HepG2 (cell line): Measurements from ENCODE around the gene ARHGAP15. TPM values are rescaled to one million over a fixed set of nuclear protein-coding genes. Genes with fewer than 3 reads are reported as not detected.

Experiments used
- ATAC-seq: fragments of 200-7000 bp; cut with Tn5 transposase; 3 replicates; pipeline ENCODE4 v1.9.1; 2020; ENCODE audit warnings: mild to moderate bottlenecking, moderate library complexity
- BruUV-seq: library from RNA; stranded (reverse); fragments of 400-500 nt; replicated peaks from 2 replicates; lab custom pipeline; 2021; lab: Mats Ljungman, UMichigan
- CTCF ChIA-PET: fragments of 300-600 bp; formaldehyde crosslinking; extraction: SDS; loops from one replicate; lab custom pipeline; 2021; ENCODE audit warnings: low total read pairs, inconsistent platforms, low intra/inter-chr PET ratio; lab: Yijun Ruan, JAX
- POLR2A ChIA-PET: fragments of 350-600 bp; sonication (Branson Sonifier 250); formaldehyde crosslinking; loops from one replicate; lab custom pipeline; 2020; ENCODE audit warnings: antibody characterized with exemption, inconsistent platforms; lab: Yijun Ruan, JAX
- DNase-seq: peaks from one replicate; pipeline ENCODE4 v3.0.0-alpha.2; 2015; ENCODE audit warnings: low spot score
- FAIRE-seq: peaks from 3 replicates; lab custom pipeline; 2011; peaks lifted over from hg19 to GRCh38; lab: Jason Lieb, UNC
- H2AFZ ChIP-seq: one replicate; pipeline ENCODE4 v1.6.1; 2011; ENCODE audit warnings: low read length, inconsistent platforms
- H3K27ac ChIP-seq: fragments of 300-600 bp; 3 replicates; pipeline ENCODE4 v1.8.0; 2011; ENCODE audit warnings: mixed run types, mild to moderate bottlenecking, mixed read lengths, low read length, inconsistent platforms; ENCODE audit not compliant: insufficient read depth; ENCODE audit errors: extremely low read length
- H3K27me3 ChIP-seq, 2 experiments: fragments of 200-600 bp in 1 of 2; 2 replicates in 1 of 2; 3 replicates in 1 of 2; pipeline versions ENCODE4 v1.6.0 to v1.8.0; 2011; ENCODE audit warnings: low read length in 2 of 2, mild to moderate bottlenecking in 2 of 2, moderate library complexity in 2 of 2, inconsistent platforms in 1 of 2; ENCODE audit not compliant: insufficient read depth in 2 of 2, control insufficient read depth in 1 of 2
- H3K36me3 ChIP-seq, 2 experiments: fragments of 200-600 bp in 1 of 2; replicated peaks in 1 of 2; 2 replicates in 1 of 2; 3 replicates in 1 of 2; pipeline versions ENCODE4 v1.5.1 to v1.8.0; 2011; ENCODE audit warnings: low read length in 2 of 2, inconsistent platforms in 1 of 2; ENCODE audit not compliant: insufficient read depth in 2 of 2, control insufficient read depth in 1 of 2
- H3K4me1 ChIP-seq: 2 replicates; pipeline ENCODE4 v1.5.1; 2012; ENCODE audit warnings: low read length, inconsistent platforms; ENCODE audit not compliant: insufficient read depth
- H3K4me2 ChIP-seq: 2 replicates; pipeline ENCODE4 v1.6.0; 2011; ENCODE audit warnings: low read depth, low read length, inconsistent platforms
- H3K4me3 ChIP-seq, 3 experiments: fragments of 200-600 bp in 1 of 3; sonication (generic), shearing (Covaris generic) in 1 of 3; replicated peaks in 1 of 3; 2 replicates each; pipeline ENCODE4 v1.5.1; 2011 to 2016; ENCODE audit warnings: low read length in 3 of 3, inconsistent platforms in 2 of 3, low read depth in 2 of 3, mild to moderate bottlenecking in 2 of 3, control low read depth in 1 of 3, mixed read lengths in 1 of 3; ENCODE audit not compliant: insufficient read depth in 1 of 3
- H3K79me2 ChIP-seq: one replicate; pipeline ENCODE4 v1.6.1; 2011; ENCODE audit warnings: low read length, inconsistent platforms; ENCODE audit not compliant: insufficient read depth
- H3K9ac ChIP-seq: 2 replicates; pipeline ENCODE4 v1.6.0; 2011; ENCODE audit warnings: mild to moderate bottlenecking, low read depth, low read length, inconsistent platforms; ENCODE audit not compliant: insufficient read depth
- H3K9me3 ChIP-seq: 2 replicates; pipeline ENCODE4 v1.5.1; 2012; ENCODE audit warnings: mild to moderate bottlenecking, low read length
- H4K20me1 ChIP-seq: 2 replicates; pipeline ENCODE4 v1.6.0; 2011; ENCODE audit warnings: inconsistent platforms, mild to moderate bottlenecking, low read length, moderate library complexity; ENCODE audit not compliant: insufficient read depth
- KDM6A ChIP-seq: IDR thresholded peaks from 2 replicates; pipeline ENCODE4 v1.6.1; 2016; ENCODE audit warnings: low read depth
- RBM39 ChIP-seq: fragments of 200-400 bp; formaldehyde crosslinking; IDR thresholded peaks from one replicate; pipeline ENCODE4 v1.6.1; 2018; ENCODE audit warnings: antibody characterized with exemption, mild to moderate bottlenecking, low read depth, low read length; ENCODE audit not compliant: poor library complexity, severe bottlenecking
- SKI ChIP-seq: fragments of 450-650 bp; IDR thresholded peaks from one replicate; pipeline ENCODE4 v1.6.1; 2018; ENCODE audit warnings: mild to moderate bottlenecking; ENCODE audit not compliant: partially characterized antibody
- SP1 ChIP-seq, 2 experiments: fragments of 450-650 bp in 1 of 2; sonication (generic) in 1 of 2; formaldehyde crosslinking in 1 of 2; IDR thresholded peaks; 2 replicates each; pipeline versions ENCODE4 v1.4.0 to v1.6.1; 2016 to 2020; ENCODE audit warnings: missing genetic modification reagents in 1 of 2
- TP53 ChIP-seq: sonication (generic); formaldehyde crosslinking; conservative IDR thresholded peaks from 2 replicates; pipeline ENCODE4 v1.4.0; 2020; ENCODE audit warnings: missing genetic modification reagents
- ZNF225 ChIP-seq: sonication (generic); formaldehyde crosslinking; IDR thresholded peaks from 2 replicates; pipeline ENCODE4 v1.4.0; 2020; ENCODE audit warnings: mild to moderate bottlenecking, missing genetic modification reagents
- ZNF672 ChIP-seq: sonication (generic); formaldehyde crosslinking; IDR thresholded peaks from 2 replicates; pipeline ENCODE4 v1.8.1; 2022; ENCODE audit warnings: missing genetic modification reagents
- in situ Hi-C: cut with HindIII; loops from 2 replicates; pipeline ENCODE4 v1.10.0; 2017; ENCODE audit warnings: low pct_unique_long_range_greater_than_20kb; ENCODE audit not compliant: extremely low pct_ligation_motif_present
- intact Hi-C: fragments of 100-400 bp; cut with micrococcal nuclease; formaldehyde crosslinking; loops from one replicate; pipeline ENCODE4 v1.10.0; 2022; ENCODE audit not compliant: unreplicated experiment
- polyA plus RNA-seq, 8 experiments: library from polyadenylated mRNA; depleted of rRNA in 3 of 8; stranded (reverse) in 7 of 8; unstranded in 1 of 8; fragments of >200 nt; fragmentation: Illumina TruSeq in 4 of 8; extraction: Trizol in 4 of 8; gene quantifications; 2 replicates each; pipeline versions ENCODE4 v1.2.1 to v1.2.3, GENCODE V29; 2011 to 2016; ENCODE audit warnings: low read depth in 4 of 8, missing spikeins in 1 of 8, mixed read lengths in 1 of 8; ENCODE audit not compliant: insufficient read depth in 1 of 8
- total RNA-seq, 5 experiments: library from RNA; depleted of rRNA; stranded (reverse); fragments of >200 nt; fragmentation: Illumina TruSeq; extraction: Trizol; gene quantifications; 2 replicates each; pipeline ENCODE4 v1.2.3, GENCODE V29; 2016; ENCODE audit warnings: low read depth in 1 of 5
- TF ChIP-seq, protein P1 (sequence below): sonication (generic); formaldehyde crosslinking; IDR thresholded peaks from 2 replicates; pipeline ENCODE4 v1.5.1; 2020; ENCODE audit warnings: mild to moderate bottlenecking, missing genetic modification reagents, moderate library complexity
- TF ChIP-seq, protein P2 (sequence below): sonication (generic); formaldehyde crosslinking; IDR thresholded peaks from 2 replicates; pipeline ENCODE4 v1.5.0; 2020; ENCODE audit warnings: mild to moderate bottlenecking, missing genetic modification reagents, borderline replicate concordance
- TF ChIP-seq, protein P3 (sequence below): sonication (generic); formaldehyde crosslinking; IDR thresholded peaks from 2 replicates; pipeline ENCODE4 v1.9.0; 2021; ENCODE audit warnings: mild to moderate bottlenecking, missing genetic modification reagents

The ARHGAP15 gene
- total and polyA plus RNA-seq, 2 of the 13 experiments (the other 11 are each of a cell fraction or from before 2014, with no cell fraction given): 0.04 TPM; not detected in 1

DNA sequence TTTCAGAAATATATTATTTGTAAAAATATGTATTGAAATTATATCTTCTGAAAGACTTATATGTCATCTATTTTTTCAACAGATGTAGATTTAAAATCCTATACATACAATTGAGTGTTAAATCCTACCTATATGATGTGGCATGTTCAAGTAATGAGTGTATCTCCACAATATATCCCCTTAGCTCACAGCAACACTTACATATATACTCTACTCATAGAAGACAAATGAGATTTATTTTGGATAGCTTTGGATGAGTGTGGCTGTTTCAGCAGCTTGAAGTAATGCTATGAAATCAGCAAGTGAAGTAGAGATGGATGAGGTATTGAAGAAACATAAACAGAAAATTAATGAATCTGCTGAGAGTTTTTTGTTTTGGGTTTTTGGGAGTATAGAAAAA lies 263.1 kb downstream of the ARHGAP15 start:
- Histone ChIP-seq H3K79me2 (no peaks in the 10 kb centered on the region), H4K20me1 (no peaks in the 10 kb centered on the region), H3K27ac (no peak overlapping the region), H3K4me1 (no peaks in the 10 kb centered on the region), H3K4me2 (no peak overlapping the region), H3K4me3 (no peak overlapping the region), H3K27me3 (no peaks in the 10 kb centered on the region), H2AFZ (no peak overlapping the region), H3K36me3 (no peaks in the 10 kb centered on the region), H3K9ac (no peak overlapping the region), H3K9me3 (no peaks in the 10 kb centered on the region)
- FAIRE-seq: no peak
- ChIA-PET POLR2A (no interaction called here), CTCF (no interaction called here)
- in situ Hi-C loops (no loop called here), intact Hi-C loops (no loop called here)
- BruUV-seq: no TSS peak
- no peak for ATAC-seq
- DNase-seq: no peak
- no peak for TF ChIP-seq RBM39
- TF ChIP-seq, protein P1, sequence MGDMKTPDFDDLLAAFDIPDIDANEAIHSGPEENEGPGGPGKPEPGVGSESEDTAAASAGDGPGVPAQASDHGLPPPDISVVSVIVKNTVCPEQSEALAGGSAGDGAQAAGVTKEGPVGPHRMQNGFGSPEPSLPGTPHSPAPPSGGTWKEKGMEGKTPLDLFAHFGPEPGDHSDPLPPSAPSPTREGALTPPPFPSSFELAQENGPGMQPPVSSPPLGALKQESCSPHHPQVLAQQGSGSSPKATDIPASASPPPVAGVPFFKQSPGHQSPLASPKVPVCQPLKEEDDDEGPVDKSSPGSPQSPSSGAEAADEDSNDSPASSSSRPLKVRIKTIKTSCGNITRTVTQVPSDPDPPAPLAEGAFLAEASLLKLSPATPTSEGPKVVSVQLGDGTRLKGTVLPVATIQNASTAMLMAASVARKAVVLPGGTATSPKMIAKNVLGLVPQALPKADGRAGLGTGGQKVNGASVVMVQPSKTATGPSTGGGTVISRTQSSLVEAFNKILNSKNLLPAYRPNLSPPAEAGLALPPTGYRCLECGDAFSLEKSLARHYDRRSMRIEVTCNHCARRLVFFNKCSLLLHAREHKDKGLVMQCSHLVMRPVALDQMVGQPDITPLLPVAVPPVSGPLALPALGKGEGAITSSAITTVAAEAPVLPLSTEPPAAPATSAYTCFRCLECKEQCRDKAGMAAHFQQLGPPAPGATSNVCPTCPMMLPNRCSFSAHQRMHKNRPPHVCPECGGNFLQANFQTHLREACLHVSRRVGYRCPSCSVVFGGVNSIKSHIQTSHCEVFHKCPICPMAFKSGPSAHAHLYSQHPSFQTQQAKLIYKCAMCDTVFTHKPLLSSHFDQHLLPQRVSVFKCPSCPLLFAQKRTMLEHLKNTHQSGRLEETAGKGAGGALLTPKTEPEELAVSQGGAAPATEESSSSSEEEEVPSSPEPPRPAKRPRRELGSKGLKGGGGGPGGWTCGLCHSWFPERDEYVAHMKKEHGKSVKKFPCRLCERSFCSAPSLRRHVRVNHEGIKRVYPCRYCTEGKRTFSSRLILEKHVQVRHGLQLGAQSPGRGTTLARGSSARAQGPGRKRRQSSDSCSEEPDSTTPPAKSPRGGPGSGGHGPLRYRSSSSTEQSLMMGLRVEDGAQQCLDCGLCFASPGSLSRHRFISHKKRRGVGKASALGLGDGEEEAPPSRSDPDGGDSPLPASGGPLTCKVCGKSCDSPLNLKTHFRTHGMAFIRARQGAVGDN (CRISPR knock-in tag): no peak
- TF ChIP-seq SKI: no peak
- TF ChIP-seq, protein P2, sequence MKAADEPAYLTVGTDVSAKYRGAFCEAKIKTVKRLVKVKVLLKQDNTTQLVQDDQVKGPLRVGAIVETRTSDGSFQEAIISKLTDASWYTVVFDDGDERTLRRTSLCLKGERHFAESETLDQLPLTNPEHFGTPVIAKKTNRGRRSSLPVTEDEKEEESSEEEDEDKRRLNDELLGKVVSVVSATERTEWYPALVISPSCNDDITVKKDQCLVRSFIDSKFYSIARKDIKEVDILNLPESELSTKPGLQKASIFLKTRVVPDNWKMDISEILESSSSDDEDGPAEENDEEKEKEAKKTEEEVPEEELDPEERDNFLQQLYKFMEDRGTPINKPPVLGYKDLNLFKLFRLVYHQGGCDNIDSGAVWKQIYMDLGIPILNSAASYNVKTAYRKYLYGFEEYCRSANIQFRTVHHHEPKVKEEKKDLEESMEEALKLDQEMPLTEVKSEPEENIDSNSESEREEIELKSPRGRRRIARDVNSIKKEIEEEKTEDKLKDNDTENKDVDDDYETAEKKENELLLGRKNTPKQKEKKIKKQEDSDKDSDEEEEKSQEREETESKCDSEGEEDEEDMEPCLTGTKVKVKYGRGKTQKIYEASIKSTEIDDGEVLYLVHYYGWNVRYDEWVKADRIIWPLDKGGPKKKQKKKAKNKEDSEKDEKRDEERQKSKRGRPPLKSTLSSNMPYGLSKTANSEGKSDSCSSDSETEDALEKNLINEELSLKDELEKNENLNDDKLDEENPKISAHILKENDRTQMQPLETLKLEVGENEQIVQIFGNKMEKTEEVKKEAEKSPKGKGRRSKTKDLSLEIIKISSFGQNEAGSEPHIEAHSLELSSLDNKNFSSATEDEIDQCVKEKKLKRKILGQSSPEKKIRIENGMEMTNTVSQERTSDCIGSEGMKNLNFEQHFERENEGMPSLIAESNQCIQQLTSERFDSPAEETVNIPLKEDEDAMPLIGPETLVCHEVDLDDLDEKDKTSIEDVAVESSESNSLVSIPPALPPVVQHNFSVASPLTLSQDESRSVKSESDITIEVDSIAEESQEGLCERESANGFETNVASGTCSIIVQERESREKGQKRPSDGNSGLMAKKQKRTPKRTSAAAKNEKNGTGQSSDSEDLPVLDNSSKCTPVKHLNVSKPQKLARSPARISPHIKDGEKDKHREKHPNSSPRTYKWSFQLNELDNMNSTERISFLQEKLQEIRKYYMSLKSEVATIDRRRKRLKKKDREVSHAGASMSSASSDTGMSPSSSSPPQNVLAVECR (CRISPR knock-in tag): no peak
- TF ChIP-seq, protein P3, sequence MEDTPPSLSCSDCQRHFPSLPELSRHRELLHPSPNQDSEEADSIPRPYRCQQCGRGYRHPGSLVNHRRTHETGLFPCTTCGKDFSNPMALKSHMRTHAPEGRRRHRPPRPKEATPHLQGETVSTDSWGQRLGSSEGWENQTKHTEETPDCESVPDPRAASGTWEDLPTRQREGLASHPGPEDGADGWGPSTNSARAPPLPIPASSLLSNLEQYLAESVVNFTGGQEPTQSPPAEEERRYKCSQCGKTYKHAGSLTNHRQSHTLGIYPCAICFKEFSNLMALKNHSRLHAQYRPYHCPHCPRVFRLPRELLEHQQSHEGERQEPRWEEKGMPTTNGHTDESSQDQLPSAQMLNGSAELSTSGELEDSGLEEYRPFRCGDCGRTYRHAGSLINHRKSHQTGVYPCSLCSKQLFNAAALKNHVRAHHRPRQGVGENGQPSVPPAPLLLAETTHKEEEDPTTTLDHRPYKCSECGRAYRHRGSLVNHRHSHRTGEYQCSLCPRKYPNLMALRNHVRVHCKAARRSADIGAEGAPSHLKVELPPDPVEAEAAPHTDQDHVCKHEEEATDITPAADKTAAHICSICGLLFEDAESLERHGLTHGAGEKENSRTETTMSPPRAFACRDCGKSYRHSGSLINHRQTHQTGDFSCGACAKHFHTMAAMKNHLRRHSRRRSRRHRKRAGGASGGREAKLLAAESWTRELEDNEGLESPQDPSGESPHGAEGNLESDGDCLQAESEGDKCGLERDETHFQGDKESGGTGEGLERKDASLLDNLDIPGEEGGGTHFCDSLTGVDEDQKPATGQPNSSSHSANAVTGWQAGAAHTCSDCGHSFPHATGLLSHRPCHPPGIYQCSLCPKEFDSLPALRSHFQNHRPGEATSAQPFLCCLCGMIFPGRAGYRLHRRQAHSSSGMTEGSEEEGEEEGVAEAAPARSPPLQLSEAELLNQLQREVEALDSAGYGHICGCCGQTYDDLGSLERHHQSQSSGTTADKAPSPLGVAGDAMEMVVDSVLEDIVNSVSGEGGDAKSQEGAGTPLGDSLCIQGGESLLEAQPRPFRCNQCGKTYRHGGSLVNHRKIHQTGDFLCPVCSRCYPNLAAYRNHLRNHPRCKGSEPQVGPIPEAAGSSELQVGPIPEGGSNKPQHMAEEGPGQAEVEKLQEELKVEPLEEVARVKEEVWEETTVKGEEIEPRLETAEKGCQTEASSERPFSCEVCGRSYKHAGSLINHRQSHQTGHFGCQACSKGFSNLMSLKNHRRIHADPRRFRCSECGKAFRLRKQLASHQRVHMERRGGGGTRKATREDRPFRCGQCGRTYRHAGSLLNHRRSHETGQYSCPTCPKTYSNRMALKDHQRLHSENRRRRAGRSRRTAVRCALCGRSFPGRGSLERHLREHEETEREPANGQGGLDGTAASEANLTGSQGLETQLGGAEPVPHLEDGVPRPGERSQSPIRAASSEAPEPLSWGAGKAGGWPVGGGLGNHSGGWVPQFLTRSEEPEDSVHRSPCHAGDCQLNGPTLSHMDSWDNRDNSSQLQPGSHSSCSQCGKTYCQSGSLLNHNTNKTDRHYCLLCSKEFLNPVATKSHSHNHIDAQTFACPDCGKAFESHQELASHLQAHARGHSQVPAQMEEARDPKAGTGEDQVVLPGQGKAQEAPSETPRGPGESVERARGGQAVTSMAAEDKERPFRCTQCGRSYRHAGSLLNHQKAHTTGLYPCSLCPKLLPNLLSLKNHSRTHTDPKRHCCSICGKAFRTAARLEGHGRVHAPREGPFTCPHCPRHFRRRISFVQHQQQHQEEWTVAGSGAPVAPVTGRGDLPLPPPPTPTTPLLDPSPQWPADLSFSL (CRISPR knock-in tag): no peak
- no peak for TF ChIP-seq ZNF225 (CRISPR knock-in tag)
- TF ChIP-seq SP1 (IDR thresholded peaks at IDR 0.05): no peak
- no peak for TF ChIP-seq SP1 (CRISPR knock-in tag; IDR thresholded peaks at IDR 0.05)
- no peak for TF ChIP-seq ZNF672 (CRISPR knock-in tag)
- TF ChIP-seq TP53 (CRISPR knock-in tag): no peak
- TF ChIP-seq KDM6A (CRISPR knock-in tag): no peak
